K562 (cell line): Measurements from ENCODE around the gene SMU1. TPM values are rescaled to one million over a fixed set of nuclear protein-coding genes. Genes with fewer than 3 reads are reported as not detected.
A peak's percentile ranks its signal among the peaks of the same experiment; 100 is the strongest.

ENCODE experiments used
- FOXK2 ChIP-seq, 2 experiments: fragments of 450-650 bp; IDR thresholded peaks in 1 of 2; conservative IDR thresholded peaks in 1 of 2; 2 replicates each; pipeline ENCODE4 v1.6.1; 2016; ENCODE audit warnings: low read depth in 2 of 2, mild to moderate bottlenecking in 1 of 2
- POLR2H ChIP-seq: IDR thresholded peaks from 2 replicates; pipeline ENCODE4 v1.6.1; 2016; ENCODE audit warnings: missing genetic modification characterization, low read depth, mild to moderate bottlenecking, control low read depth, missing compliant biosample characterization, moderate library complexity
- SOX6 ChIP-seq: fragments of 450-650 bp; IDR thresholded peaks from 2 replicates; pipeline ENCODE4 v1.6.1; 2014; ENCODE audit warnings: mild to moderate bottlenecking
- TAL1 ChIP-seq: fragments of 450-650 bp; IDR thresholded peaks from 2 replicates; pipeline ENCODE4 v1.6.1; 2016; ENCODE audit warnings: mild to moderate bottlenecking
- TGIF2 ChIP-seq: sonication (generic); formaldehyde crosslinking; IDR thresholded peaks from 2 replicates; pipeline ENCODE4 v1.8.1; 2022; ENCODE audit warnings: mild to moderate bottlenecking, missing genetic modification reagents, moderate library complexity
- XRCC4 ChIP-seq: IDR thresholded peaks from one replicate; pipeline ENCODE4 v1.6.1; 2011; ENCODE audit not compliant: insufficient read depth, insufficient read length; ENCODE audit errors: extremely low read depth
- ZNF311 ChIP-seq: fragments of 250-450 bp; sonication (Bioruptor Pico); IDR thresholded peaks from 2 replicates; pipeline ENCODE4 v1.4.0; 2020; ENCODE audit warnings: mild to moderate bottlenecking, moderate library complexity
- polyA plus RNA-seq, 8 experiments: library from polyadenylated mRNA; depleted of rRNA in 4 of 8; stranded (reverse) in 5 of 8; unstranded in 3 of 8; fragments of >200 nt; fragmentation: Nextera tagmentation in 2 of 8; fragmentation: Illumina TruSeq in 1 of 8; extraction: Ambion mirVana in 2 of 8; extraction: Trizol in 1 of 8; gene quantifications; 2 replicates each; pipeline versions ENCODE4 v1.2.1 to v1.2.3, GENCODE V29; 2011 to 2014; ENCODE audit warnings: inconsistent platforms in 1 of 8, missing spikeins in 1 of 8
- total RNA-seq, 7 experiments: library from RNA; depleted of rRNA in 6 of 7; stranded (reverse); fragments of >200 nt in 6 of 7; fragmentation: Illumina TruSeq in 2 of 7; extraction: Trizol in 2 of 7; gene quantifications; 2 replicates each; pipeline versions ENCODE4 v1.2.1 to v1.2.3, GENCODE V29; 2011 to 2021; ENCODE audit warnings: low replicate concordance in 1 of 7
- TF ChIP-seq, protein P1 (sequence below), 2 experiments: fragments of 450-650 bp; formaldehyde crosslinking in 1 of 2; IDR thresholded peaks; 2 replicates each; pipeline versions ENCODE4 v1.4.0 to v1.6.1; 2014 to 2020; ENCODE audit warnings: mild to moderate bottlenecking in 2 of 2, borderline replicate concordance in 1 of 2, low read depth in 1 of 2
- TF ChIP-seq, protein P2 (sequence below): fragments of 150-350 bp; IDR thresholded peaks from 2 replicates; pipeline ENCODE4 v1.6.1; 2014; ENCODE audit warnings: low read depth, mild to moderate bottlenecking, low read length, borderline replicate concordance
- TF ChIP-seq, protein P3 (sequence below): fragments of 250-450 bp; sonication (Bioruptor Pico); IDR thresholded peaks from 2 replicates; pipeline ENCODE4 v1.4.0; 2020; ENCODE audit warnings: mild to moderate bottlenecking, moderate library complexity

Gene SMU1
- total and polyA plus RNA-seq, 9 of the 15 experiments (the other 6 are each of a cell fraction or from before 2014, with no cell fraction given), result 13.2 to 33.4 (median 20.7) TPM

DNA sequence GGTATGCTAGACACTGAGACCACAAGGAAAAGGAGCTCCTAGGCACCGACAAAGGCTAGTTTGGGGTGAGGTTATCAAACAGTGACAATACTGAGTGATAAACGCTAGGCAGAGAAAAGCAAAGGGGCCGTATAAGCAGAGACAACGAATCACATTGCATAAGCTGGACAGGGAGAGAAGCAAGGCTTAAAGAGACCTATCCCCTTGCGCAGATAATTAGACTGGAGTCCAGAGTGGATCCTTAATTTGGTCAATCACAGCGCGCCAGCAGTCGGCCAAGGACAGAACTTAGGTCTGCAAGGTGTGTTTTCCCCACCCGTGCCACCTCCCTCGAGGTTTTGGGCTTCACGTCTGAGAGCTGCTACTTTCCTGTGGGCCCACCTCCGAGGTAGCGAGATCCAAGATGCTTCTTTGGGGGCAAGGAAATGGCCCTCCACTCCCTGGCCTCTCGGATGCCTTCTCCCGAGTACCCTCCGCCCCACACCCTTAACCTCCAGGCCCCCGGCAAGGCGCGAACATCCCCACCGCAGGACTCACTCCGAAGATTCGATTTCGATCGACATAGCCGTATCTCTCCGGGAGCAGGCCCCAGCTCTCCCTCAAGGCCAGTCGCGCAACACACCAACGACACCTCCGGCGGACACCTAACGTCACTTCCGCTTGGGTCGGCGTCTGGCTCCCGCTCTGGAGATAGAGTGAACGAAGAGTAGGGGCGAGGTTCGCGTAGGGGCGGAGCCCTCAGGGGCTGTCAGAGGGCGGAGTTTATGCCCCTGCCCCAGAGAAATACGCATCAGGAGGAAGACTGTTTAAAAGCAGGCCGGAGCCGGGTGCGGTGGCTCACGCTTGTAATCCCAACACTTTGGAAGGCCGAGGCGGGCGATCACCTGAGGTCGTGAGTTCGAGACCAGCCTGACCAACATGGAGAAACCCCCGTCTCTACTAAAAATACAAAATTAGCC is at the start of gene SMU1 (continued):
- TF ChIP-seq FOXK2 (conservative IDR thresholded peaks at IDR 0.05 in 1 of 2, IDR thresholded peaks at IDR 0.05 in 1 of 2; ENCODE audit: low read depth in 2 of 2), result peak; percentile 44 to 74; a peak in 3 of 4 replicates
- TF ChIP-seq SOX6, result peak; percentile 62; the same call in 1 of the 2 replicates
- TF ChIP-seq, protein P1, sequence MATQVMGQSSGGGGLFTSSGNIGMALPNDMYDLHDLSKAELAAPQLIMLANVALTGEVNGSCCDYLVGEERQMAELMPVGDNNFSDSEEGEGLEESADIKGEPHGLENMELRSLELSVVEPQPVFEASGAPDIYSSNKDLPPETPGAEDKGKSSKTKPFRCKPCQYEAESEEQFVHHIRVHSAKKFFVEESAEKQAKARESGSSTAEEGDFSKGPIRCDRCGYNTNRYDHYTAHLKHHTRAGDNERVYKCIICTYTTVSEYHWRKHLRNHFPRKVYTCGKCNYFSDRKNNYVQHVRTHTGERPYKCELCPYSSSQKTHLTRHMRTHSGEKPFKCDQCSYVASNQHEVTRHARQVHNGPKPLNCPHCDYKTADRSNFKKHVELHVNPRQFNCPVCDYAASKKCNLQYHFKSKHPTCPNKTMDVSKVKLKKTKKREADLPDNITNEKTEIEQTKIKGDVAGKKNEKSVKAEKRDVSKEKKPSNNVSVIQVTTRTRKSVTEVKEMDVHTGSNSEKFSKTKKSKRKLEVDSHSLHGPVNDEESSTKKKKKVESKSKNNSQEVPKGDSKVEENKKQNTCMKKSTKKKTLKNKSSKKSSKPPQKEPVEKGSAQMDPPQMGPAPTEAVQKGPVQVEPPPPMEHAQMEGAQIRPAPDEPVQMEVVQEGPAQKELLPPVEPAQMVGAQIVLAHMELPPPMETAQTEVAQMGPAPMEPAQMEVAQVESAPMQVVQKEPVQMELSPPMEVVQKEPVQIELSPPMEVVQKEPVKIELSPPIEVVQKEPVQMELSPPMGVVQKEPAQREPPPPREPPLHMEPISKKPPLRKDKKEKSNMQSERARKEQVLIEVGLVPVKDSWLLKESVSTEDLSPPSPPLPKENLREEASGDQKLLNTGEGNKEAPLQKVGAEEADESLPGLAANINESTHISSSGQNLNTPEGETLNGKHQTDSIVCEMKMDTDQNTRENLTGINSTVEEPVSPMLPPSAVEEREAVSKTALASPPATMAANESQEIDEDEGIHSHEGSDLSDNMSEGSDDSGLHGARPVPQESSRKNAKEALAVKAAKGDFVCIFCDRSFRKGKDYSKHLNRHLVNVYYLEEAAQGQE (IDR thresholded peaks at IDR 0.05; ENCODE audit: borderline replicate concordance), result peak; percentile 68
- TF ChIP-seq, protein P1 (CRISPR knock-in tag; IDR thresholded peaks at IDR 0.05; ENCODE audit: low read depth), result 0 out of 2 replicates have a peak, but pooled peaks have one; percentile 15
- TF ChIP-seq TGIF2 (CRISPR knock-in tag), result no peak
- TF ChIP-seq, protein P2, sequence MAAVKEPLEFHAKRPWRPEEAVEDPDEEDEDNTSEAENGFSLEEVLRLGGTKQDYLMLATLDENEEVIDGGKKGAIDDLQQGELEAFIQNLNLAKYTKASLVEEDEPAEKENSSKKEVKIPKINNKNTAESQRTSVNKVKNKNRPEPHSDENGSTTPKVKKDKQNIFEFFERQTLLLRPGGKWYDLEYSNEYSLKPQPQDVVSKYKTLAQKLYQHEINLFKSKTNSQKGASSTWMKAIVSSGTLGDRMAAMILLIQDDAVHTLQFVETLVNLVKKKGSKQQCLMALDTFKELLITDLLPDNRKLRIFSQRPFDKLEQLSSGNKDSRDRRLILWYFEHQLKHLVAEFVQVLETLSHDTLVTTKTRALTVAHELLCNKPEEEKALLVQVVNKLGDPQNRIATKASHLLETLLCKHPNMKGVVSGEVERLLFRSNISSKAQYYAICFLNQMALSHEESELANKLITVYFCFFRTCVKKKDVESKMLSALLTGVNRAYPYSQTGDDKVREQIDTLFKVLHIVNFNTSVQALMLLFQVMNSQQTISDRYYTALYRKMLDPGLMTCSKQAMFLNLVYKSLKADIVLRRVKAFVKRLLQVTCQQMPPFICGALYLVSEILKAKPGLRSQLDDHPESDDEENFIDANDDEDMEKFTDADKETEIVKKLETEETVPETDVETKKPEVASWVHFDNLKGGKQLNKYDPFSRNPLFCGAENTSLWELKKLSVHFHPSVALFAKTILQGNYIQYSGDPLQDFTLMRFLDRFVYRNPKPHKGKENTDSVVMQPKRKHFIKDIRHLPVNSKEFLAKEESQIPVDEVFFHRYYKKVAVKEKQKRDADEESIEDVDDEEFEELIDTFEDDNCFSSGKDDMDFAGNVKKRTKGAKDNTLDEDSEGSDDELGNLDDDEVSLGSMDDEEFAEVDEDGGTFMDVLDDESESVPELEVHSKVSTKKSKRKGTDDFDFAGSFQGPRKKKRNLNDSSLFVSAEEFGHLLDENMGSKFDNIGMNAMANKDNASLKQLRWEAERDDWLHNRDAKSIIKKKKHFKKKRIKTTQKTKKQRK, result no peak
- TF ChIP-seq XRCC4, result no peak
- TF ChIP-seq POLR2H (tag), result peak; percentile 90
- TF ChIP-seq ZNF311 (CRISPR knock-in tag), result no peak
- TF ChIP-seq TAL1, result no peak
- TF ChIP-seq, protein P3, sequence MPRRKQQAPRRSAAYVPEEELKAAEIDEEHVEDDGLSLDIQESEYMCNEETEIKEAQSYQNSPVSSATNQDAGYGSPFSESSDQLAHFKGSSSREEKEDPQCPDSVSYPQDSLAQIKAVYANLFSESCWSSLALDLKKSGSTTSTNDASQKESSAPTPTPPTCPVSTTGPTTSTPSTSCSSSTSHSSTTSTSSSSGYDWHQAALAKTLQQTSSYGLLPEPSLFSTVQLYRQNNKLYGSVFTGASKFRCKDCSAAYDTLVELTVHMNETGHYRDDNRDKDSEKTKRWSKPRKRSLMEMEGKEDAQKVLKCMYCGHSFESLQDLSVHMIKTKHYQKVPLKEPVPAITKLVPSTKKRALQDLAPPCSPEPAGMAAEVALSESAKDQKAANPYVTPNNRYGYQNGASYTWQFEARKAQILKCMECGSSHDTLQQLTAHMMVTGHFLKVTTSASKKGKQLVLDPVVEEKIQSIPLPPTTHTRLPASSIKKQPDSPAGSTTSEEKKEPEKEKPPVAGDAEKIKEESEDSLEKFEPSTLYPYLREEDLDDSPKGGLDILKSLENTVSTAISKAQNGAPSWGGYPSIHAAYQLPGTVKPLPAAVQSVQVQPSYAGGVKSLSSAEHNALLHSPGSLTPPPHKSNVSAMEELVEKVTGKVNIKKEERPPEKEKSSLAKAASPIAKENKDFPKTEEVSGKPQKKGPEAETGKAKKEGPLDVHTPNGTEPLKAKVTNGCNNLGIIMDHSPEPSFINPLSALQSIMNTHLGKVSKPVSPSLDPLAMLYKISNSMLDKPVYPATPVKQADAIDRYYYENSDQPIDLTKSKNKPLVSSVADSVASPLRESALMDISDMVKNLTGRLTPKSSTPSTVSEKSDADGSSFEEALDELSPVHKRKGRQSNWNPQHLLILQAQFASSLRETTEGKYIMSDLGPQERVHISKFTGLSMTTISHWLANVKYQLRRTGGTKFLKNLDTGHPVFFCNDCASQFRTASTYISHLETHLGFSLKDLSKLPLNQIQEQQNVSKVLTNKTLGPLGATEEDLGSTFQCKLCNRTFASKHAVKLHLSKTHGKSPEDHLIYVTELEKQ (CRISPR knock-in tag), result no peak
